GM23338 (cell line): Measurements from ENCODE around the gene UBE2G2.

Experiments used
- CREB1 ChIP-seq: fragments of 250-450 bp; sonication (Bioruptor Pico); IDR thresholded peaks from 2 replicates; pipeline ENCODE4 v1.5.0; 2020; ENCODE audit warnings: low read depth, mild to moderate bottlenecking, moderate library complexity
- EZH2 ChIP-seq: fragments of 200-600 bp; sonication (generic); IDR thresholded peaks from one replicate; pipeline ENCODE4 v1.8.0; 2017; ENCODE audit warnings: antibody characterized with exemption, mild to moderate bottlenecking, low read depth; ENCODE audit not compliant: unreplicated experiment
- EZH2phosphoT487 ChIP-seq: fragments of 200-600 bp; sonication (generic); IDR thresholded peaks from one replicate; pipeline ENCODE4 v1.8.1; 2018; ENCODE audit warnings: antibody characterized with exemption; ENCODE audit not compliant: unreplicated experiment
- JUNB ChIP-seq: IDR thresholded peaks from one replicate; pipeline ENCODE4 v1.6.1; 2016; ENCODE audit warnings: antibody characterized with exemption; ENCODE audit not compliant: unreplicated experiment
- POLR2AphosphoS5 ChIP-seq: IDR thresholded peaks from 2 replicates; pipeline ENCODE4 v1.6.1; 2016; ENCODE audit warnings: antibody characterized with exemption, low read depth
- ZNF331 ChIP-seq: fragments of 250-450 bp; sonication (Bioruptor Pico); IDR thresholded peaks from 2 replicates; pipeline ENCODE4 v1.5.0; 2020; ENCODE audit warnings: low read depth, mild to moderate bottlenecking, moderate library complexity
- TF ChIP-seq, protein P1 (sequence below), 2 experiments: fragments of 200-600 bp in 1 of 2; sonication (generic) in 1 of 2; conservative IDR thresholded peaks; 2 replicates each; pipeline versions ENCODE4 v1.5.1 to v1.6.1; 2016 to 2017; ENCODE audit warnings: antibody characterized with exemption in 2 of 2, low read depth in 2 of 2, mild to moderate bottlenecking in 2 of 2, moderate library complexity in 1 of 2
- TF ChIP-seq, protein P2 (sequence below): IDR thresholded peaks from one replicate; pipeline ENCODE4 v1.6.1; 2018; ENCODE audit warnings: antibody characterized with exemption; ENCODE audit not compliant: unreplicated experiment
- TF ChIP-seq, protein P3 (sequence below): fragments of 250-450 bp; sonication (Bioruptor Pico); IDR thresholded peaks from 2 replicates; pipeline ENCODE4 v1.5.0; 2020; ENCODE audit warnings: mild to moderate bottlenecking, moderate library complexity

DNA sequence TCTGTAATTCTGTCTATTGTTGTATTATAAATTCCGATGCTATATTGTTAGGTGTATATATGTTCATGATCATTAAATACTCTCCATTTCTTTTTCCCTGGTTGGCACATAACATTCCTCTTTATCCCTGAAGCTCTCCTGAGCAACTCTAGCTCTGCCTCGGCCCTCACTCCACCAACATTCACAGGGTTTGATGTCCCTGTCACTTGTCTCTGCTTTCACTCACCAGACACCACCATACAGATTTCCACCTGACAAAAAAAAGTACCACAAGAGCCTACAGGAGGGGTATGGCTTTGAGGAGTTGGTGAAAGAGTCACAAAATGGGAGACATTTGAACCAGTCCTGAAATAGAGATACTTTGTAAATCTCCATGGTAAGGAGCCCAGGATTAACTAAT, 81.5 kb downstream of the UBE2G2 start:
- TF ChIP-seq, protein P1, sequence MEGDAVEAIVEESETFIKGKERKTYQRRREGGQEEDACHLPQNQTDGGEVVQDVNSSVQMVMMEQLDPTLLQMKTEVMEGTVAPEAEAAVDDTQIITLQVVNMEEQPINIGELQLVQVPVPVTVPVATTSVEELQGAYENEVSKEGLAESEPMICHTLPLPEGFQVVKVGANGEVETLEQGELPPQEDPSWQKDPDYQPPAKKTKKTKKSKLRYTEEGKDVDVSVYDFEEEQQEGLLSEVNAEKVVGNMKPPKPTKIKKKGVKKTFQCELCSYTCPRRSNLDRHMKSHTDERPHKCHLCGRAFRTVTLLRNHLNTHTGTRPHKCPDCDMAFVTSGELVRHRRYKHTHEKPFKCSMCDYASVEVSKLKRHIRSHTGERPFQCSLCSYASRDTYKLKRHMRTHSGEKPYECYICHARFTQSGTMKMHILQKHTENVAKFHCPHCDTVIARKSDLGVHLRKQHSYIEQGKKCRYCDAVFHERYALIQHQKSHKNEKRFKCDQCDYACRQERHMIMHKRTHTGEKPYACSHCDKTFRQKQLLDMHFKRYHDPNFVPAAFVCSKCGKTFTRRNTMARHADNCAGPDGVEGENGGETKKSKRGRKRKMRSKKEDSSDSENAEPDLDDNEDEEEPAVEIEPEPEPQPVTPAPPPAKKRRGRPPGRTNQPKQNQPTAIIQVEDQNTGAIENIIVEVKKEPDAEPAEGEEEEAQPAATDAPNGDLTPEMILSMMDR (conservative IDR thresholded peaks at IDR 0.05; ENCODE audit: low read depth in 2 of 2) = no peak
- TF ChIP-seq CREB1 (no peak), POLR2AphosphoS5 (no peak), EZH2phosphoT487 (no peak), EZH2 (no peak), ZNF331 (CRISPR knock-in tag) (no peak), JUNB (no peak)
- TF ChIP-seq, protein P2, sequence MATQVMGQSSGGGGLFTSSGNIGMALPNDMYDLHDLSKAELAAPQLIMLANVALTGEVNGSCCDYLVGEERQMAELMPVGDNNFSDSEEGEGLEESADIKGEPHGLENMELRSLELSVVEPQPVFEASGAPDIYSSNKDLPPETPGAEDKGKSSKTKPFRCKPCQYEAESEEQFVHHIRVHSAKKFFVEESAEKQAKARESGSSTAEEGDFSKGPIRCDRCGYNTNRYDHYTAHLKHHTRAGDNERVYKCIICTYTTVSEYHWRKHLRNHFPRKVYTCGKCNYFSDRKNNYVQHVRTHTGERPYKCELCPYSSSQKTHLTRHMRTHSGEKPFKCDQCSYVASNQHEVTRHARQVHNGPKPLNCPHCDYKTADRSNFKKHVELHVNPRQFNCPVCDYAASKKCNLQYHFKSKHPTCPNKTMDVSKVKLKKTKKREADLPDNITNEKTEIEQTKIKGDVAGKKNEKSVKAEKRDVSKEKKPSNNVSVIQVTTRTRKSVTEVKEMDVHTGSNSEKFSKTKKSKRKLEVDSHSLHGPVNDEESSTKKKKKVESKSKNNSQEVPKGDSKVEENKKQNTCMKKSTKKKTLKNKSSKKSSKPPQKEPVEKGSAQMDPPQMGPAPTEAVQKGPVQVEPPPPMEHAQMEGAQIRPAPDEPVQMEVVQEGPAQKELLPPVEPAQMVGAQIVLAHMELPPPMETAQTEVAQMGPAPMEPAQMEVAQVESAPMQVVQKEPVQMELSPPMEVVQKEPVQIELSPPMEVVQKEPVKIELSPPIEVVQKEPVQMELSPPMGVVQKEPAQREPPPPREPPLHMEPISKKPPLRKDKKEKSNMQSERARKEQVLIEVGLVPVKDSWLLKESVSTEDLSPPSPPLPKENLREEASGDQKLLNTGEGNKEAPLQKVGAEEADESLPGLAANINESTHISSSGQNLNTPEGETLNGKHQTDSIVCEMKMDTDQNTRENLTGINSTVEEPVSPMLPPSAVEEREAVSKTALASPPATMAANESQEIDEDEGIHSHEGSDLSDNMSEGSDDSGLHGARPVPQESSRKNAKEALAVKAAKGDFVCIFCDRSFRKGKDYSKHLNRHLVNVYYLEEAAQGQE = no peak
- TF ChIP-seq, protein P3, sequence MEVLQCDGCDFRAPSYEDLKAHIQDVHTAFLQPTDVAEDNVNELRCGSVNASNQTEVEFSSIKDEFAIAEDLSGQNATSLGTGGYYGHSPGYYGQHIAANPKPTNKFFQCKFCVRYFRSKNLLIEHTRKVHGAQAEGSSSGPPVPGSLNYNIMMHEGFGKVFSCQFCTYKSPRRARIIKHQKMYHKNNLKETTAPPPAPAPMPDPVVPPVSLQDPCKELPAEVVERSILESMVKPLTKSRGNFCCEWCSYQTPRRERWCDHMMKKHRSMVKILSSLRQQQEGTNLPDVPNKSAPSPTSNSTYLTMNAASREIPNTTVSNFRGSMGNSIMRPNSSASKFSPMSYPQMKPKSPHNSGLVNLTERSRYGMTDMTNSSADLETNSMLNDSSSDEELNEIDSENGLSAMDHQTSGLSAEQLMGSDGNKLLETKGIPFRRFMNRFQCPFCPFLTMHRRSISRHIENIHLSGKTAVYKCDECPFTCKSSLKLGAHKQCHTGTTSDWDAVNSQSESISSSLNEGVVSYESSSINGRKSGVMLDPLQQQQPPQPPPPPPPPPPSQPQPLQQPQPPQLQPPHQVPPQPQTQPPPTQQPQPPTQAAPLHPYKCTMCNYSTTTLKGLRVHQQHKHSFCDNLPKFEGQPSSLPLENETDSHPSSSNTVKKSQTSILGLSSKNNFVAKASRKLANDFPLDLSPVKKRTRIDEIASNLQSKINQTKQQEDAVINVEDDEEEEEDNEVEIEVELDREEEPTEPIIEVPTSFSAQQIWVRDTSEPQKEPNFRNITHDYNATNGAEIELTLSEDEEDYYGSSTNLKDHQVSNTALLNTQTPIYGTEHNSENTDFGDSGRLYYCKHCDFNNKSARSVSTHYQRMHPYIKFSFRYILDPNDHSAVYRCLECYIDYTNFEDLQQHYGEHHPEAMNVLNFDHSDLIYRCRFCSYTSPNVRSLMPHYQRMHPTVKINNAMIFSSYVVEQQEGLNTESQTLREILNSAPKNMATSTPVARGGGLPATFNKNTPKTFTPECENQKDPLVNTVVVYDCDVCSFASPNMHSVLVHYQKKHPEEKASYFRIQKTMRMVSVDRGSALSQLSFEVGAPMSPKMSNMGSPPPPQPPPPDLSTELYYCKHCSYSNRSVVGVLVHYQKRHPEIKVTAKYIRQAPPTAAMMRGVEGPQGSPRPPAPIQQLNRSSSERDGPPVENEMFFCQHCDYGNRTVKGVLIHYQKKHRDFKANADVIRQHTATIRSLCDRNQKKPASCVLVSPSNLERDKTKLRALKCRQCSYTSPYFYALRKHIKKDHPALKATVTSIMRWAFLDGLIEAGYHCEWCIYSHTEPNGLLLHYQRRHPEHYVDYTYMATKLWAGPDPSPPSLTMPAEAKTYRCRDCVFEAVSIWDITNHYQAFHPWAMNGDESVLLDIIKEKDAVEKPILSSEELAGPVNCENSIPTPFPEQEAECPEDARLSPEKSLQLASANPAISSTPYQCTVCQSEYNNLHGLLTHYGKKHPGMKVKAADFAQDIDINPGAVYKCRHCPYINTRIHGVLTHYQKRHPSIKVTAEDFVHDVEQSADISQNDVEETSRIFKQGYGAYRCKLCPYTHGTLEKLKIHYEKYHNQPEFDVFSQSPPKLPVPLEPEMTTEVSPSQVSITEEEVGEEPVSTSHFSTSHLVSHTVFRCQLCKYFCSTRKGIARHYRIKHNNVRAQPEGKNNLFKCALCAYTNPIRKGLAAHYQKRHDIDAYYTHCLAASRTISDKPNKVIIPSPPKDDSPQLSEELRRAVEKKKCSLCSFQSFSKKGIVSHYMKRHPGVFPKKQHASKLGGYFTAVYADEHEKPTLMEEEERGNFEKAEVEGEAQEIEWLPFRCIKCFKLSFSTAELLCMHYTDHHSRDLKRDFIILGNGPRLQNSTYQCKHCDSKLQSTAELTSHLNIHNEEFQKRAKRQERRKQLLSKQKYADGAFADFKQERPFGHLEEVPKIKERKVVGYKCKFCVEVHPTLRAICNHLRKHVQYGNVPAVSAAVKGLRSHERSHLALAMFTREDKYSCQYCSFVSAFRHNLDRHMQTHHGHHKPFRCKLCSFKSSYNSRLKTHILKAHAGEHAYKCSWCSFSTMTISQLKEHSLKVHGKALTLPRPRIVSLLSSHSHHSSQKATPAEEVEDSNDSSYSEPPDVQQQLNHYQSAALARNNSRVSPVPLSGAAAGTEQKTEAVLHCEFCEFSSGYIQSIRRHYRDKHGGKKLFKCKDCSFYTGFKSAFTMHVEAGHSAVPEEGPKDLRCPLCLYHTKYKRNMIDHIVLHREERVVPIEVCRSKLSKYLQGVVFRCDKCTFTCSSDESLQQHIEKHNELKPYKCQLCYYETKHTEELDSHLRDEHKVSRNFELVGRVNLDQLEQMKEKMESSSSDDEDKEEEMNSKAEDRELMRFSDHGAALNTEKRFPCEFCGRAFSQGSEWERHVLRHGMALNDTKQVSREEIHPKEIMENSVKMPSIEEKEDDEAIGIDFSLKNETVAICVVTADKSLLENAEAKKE (CRISPR knock-in tag) = no peak
